ENCODE results near the gene POLR2L.

POLR2L gene

GRCh38 chr11:865462-866430 is 23.4 kb upstream of the POLR2L start:
- no peak for DNase-seq (ENCODE audit: low read depth, low spot score)
- no peak overlapping the region for H3K4me3 ChIP-seq (ENCODE audit: low read depth, low read length)
- in situ Hi-C loops (cut with HindIII; ENCODE audit: low sequenced_read_pairs), result no loop called here
- TF ChIP-seq CTCF (IDR thresholded peaks at IDR 0.05; ENCODE audit: low read depth, low read length), result no peak

- H3K4me3 ChIP-seq (ENCODE audit: low read depth, low read length), result no peak overlapping the region
- TF ChIP-seq CTCF (IDR thresholded peaks at IDR 0.05; ENCODE audit: low read depth, low read length), result no peak
- in situ Hi-C loops (cut with HindIII; ENCODE audit: low sequenced_read_pairs), result no loop called here
- no peak for DNase-seq (ENCODE audit: low read depth, low spot score)
Measured at GRCh38 chr11:864898-865297, 22.6 kb upstream of the POLR2L start.

- no peak overlapping the region for H3K4me3 ChIP-seq (ENCODE audit: low read depth, low read length)
- no peak for DNase-seq (ENCODE audit: low read depth, low spot score)
- no peak for TF ChIP-seq CTCF (IDR thresholded peaks at IDR 0.05; ENCODE audit: low read depth, low read length)
- in situ Hi-C loops (cut with HindIII; ENCODE audit: low sequenced_read_pairs), result no loop called here
Measured at GRCh38 chr11:863910-864827, 21.8 kb upstream of the POLR2L start.

GRCh38 chr11:863023-863909 is 20.9 kb upstream of the POLR2L start:
- no peak for TF ChIP-seq CTCF (IDR thresholded peaks at IDR 0.05; ENCODE audit: low read depth, low read length)
- DNase-seq (ENCODE audit: low read depth, low spot score), result no peak
- no peak overlapping the region for H3K4me3 ChIP-seq (ENCODE audit: low read depth, low read length)
- in situ Hi-C loops (cut with HindIII; ENCODE audit: low sequenced_read_pairs), result no loop called here

GRCh38 chr11:862696-863022 is 20.3 kb upstream of the POLR2L start:
- in situ Hi-C loops (cut with HindIII; ENCODE audit: low sequenced_read_pairs), result no loop called here
- DNase-seq (ENCODE audit: low read depth, low spot score), result no peak
- TF ChIP-seq CTCF (IDR thresholded peaks at IDR 0.05; ENCODE audit: low read depth, low read length), result no peak
- no peak overlapping the region for H3K4me3 ChIP-seq (ENCODE audit: low read depth, low read length)

Data from astrocyte of the spinal cord (primary cell).